ENCODE measurements around the gene GAPDH.
"Not testable (repeated sequence)": the region's sequence is repeated elsewhere in the genome, so short reads cannot be mapped to it uniquely, and the experiment has no call there.

The GAPDH gene

DNA sequence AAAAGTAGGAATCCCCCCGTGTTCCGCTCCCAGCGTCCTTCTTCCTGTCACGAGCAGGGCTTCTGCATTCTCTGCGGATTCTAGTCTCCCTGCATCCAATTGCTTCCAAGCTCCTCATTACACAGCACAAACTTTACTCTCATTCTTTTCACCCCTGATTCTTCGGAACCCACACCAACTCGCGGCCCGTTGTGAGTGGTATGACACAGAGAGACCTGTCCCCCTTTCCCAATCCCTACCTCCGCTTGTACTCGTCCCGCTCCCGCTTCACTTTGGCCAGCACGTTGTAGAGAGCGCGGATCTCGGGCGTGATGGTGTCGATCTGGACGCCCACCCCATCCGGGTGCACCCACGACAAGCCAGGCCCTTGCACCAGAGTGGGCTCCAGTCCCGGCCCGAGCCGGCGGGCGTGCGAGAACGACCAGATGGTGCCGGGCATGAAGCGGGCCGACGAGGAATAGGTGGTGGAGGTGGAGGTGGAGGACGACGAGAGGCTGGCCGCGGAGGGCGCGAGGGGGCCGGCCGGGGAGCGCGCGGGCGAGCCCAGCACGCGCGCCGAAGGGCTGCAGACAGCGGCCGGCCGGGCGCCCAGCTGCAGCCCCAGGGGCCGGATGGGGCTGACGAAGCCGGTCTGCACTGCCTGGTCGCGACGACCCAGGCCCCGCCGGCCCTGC is 20.8 kb downstream of the GAPDH start:
- DNase-seq (ENCODE audit: insufficient read length, low spot score): no peak
- no peak for TF ChIP-seq POLR2A (IDR thresholded peaks at IDR 0.05; ENCODE audit: low read depth, low read length)

DNA sequence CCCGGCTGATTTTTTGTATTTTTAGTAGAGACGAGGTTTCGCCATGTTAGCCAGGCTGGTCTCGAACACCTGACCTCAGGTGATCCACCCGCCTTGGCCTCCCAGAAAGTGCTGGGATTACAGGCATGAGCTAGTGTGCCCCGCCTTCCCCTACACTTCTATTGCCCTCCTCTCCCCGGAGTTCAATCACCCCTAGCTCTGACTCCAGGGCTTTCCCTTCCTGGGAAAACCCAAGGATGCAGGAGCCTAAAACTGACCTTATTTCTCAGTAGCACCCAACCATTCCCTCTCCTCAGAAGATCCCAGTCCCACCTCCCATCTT is 22.1 kb downstream of the GAPDH start:
- FAIRE-seq: not testable (repeated sequence)

More for the DNA sequence above, 20.8 kb downstream of the GAPDH start:
- no peak for FAIRE-seq

DNA sequence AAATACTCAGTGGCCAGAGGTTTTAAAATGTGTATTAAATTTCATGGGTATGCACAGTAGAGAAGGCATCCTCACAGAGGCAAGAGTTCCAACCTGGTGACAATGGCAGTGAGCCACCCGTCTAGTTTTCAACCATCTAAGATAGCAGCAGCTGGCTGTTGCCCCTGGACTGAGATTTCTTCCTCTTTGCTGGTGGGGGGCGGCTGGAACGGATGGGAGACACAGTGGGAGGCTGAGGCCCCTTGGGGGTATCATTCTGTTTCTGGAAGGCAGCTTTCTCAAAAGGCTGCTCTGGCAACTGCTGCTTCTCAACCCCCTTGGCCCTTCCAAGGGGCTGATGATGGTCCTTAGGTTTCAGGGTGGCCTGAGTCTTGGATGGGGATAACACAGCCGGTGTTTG is 22.5 kb downstream of the GAPDH start:
- DNase-seq (ENCODE audit: insufficient read length, low spot score) (no peak), FAIRE-seq (no peak)
- TF ChIP-seq POLR2A (IDR thresholded peaks at IDR 0.05; ENCODE audit: low read depth, low read length): no peak

More for the DNA sequence above, 22.1 kb downstream of the GAPDH start:
- not testable (repeated sequence) for DNase-seq (ENCODE audit: insufficient read length, low spot score)

DNA sequence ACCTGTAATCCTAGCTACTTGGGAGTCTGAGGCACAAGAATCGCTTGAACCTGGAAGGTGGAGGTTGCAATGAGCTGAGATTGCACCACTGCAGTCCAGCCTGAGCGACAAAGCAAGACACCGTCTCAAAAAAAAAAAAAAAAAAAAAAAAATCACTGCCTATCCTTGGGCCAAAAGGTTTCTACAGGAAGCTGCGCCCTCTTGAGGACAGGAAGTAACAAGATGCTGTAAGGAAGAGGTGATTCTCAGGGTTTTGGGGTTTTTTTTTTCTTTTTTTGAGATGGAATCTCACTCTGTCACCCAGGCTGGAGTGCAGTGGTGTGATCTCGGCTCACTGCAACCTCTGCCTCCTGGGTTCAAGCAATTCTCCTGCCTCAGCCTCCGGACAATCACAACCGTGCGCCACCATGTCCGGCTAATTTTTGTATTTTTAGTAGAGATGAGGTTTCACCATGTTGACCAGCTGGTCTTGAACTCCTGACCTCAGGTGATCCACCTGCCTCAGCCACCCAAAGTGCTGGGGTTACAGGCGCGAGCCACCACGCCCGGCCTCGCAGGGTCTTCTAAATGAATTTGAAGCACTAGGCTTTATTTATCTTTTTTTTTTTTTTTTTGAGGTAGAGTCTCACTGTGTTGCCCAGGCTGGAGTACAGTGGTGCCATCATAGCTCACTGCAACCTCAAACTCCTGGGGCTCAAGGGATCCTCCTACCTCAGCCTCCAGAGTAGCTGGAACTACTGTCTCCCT is 23.9 kb downstream of the GAPDH start:
- not testable (repeated sequence) for DNase-seq (ENCODE audit: insufficient read length, low spot score); FAIRE-seq

DNA sequence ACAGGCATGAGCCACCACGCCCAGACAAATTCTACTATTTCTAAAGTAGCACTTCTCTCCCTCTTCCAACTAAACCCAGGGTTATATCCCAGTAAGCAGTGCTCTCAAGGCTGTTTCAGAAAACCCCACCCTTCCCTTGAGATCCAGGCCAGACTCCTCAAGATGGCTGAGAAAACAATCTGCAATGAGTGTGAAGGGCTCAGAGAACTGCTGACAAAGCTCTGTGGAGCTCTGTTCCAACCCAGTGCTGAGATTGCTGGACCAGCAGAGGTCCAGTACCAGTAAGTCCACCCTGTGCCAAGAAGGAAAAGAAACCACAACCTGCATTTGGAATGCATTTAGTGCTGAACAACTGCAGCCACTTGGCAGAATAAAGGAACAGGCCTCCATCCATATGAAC is 25.2 kb downstream of the GAPDH start:
- FAIRE-seq (no peak), DNase-seq (ENCODE audit: insufficient read length, low spot score) (no peak)
- no peak for TF ChIP-seq POLR2A (IDR thresholded peaks at IDR 0.05; ENCODE audit: low read depth, low read length)

DNA sequence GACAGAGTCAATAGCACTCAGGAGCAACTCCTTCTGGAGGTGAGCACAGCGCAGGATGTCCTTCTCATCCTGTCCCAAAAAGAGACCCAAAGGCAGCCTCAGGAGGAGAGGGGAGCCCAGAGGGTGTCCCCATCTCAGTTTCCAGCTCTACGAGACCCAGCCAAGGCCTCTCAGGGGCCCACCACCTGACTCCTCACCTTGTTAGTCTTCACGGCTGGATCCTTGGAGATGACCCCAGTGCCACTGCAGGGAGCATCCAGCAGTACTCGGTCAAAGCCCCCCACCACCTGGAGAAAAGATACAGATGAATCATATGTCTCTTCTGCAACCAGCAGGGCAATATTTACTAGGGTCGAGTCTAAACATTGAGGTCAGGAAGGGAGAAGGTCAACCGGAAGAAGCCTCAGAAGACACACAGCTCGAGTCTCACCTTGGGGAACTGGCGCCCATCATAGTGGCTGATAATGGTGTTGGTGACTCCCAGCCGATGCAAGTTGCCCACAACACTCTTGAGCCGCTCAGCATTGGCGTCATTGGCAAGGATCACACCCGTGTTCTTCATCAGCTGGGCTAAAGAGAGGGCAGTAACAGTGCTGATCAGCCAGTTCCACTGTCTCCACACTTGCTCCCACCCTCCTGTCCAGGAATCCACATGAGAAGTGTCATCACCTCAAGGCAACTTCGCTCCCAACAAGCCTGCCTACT is 26.3 kb downstream of the GAPDH start:
- FAIRE-seq: no peak
- TF ChIP-seq POLR2A (IDR thresholded peaks at IDR 0.05; ENCODE audit: low read depth, low read length): no peak
- DNase-seq (ENCODE audit: insufficient read length, low spot score): no peak

DNA sequence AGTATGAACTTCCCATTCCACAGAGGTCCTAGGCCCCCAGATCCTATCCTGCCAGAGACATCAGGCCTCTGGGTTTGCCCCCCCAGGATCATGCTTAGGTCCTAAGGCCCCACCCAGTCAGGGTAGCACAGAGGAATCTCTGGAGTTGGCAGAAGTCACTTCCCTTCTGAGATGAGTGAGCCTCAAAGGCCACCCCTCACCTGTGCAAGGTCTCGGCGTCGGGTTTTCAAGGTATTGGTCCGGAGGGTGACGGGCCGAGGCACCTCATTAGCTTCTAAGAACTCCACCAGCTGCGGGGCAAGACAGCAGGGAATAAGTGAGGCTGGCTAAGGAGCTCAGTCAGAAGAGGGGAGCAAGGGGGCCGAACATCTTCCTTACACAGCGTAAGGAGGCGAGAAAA is 28.6 kb downstream of the GAPDH start:
- FAIRE-seq: no peak
- no peak for DNase-seq (ENCODE audit: insufficient read length, low spot score)
- no peak for TF ChIP-seq POLR2A (IDR thresholded peaks at IDR 0.05; ENCODE audit: low read depth, low read length)

DNA sequence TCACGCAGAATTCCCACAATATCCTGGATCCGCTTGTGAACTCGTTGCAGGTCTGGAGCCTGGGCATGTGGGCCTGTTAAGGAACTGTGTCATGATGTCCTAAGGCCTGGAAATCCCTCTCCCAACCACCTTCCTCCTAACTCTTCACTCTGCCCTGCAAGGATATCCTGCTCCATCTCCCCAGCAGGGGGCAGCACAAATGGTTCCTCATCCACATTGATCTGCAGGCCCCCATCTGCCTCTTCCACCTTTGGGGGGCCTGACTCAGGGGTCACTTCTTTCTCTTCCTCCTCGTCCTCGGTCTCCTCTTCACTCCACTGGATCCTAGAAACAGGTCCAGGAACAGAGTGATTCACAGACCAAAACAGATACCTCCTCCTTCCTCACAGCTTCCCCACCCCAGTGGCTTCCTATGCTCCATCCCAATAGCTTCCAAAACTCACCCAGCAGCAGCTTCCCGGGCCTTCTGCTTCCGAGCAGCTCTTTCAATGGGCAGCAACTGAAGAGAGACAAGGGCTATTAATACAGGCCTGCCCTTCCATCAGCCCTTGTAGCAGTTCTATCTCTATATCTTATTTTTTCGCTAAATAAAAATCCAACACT is 29.2 kb downstream of the GAPDH start:
- DNase-seq (ENCODE audit: insufficient read length, low spot score) (no peak), FAIRE-seq (no peak)
- no peak for TF ChIP-seq POLR2A (IDR thresholded peaks at IDR 0.05; ENCODE audit: low read depth, low read length)

DNA sequence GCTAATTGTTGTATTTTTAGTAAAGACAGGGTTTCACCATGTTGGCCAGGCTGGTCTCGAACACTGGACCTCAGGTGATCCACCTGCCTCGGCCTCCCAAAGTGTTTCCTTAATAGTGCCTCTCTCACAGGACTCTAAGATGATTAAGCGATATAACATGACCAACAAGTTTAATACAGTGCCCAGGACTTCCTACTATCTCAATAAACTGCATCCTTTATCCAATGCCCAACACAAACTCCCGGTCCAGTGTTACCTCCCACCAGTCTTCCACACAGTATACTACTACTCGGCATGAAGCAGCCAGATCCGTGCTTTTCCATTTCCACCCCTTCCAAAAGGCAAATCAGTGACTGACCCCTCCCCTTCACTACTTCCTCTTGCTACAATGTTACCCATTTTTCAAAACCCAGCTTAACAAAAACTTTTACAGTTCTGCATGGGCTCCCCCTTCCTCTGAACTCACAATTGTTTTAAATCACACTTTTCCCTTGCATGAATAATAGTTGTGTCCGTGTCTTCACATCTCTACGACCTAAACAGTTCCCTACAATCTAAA is 32.9 kb downstream of the GAPDH start:
- DNase-seq (ENCODE audit: insufficient read length, low spot score): no peak
- FAIRE-seq: no peak
- no peak for TF ChIP-seq POLR2A (IDR thresholded peaks at IDR 0.05; ENCODE audit: low read depth, low read length)

DNA sequence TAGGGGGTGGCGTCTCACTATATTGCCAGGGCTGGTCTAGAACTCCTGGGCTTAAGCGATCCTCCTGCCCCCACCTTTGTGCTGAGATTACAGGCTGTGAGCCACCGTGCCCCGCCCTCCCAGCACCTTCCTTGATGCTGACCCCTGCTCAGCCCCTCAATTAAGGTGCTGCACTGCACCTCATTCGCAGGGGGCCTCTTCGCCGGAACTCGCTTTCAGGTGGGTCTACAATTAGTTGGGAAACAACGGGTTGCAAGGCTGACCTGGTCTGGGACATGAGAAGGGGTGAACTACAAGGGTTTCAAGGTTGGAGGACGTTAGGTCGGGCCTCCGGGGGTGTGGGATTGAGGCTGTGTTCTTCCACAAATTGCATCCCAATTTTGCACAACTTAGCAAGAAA is 35.0 kb downstream of the GAPDH start:
- no peak for FAIRE-seq
- no peak for DNase-seq (ENCODE audit: insufficient read length, low spot score)
- TF ChIP-seq POLR2A (IDR thresholded peaks at IDR 0.05; ENCODE audit: low read depth, low read length): no peak

DNA sequence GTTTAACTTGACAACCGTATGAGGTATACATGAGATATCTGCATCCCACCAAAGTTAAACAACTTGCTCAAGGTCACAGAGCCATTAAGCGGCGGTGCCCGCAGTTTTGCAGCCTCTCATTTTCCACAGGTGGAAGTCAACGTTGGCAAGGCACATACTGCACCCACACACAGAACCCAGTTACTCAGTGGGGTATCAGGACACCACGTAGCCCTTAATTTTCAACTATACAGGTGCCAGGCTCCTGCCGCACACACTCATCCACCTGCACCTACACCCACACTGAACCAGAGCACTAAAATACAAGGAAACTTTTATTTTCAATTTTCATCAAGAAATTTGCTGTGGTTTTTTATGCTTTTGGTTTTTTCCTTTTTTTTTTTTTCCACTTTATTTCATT is 35.5 kb downstream of the GAPDH start:
- no peak for DNase-seq (ENCODE audit: insufficient read length, low spot score)
- TF ChIP-seq POLR2A (IDR thresholded peaks at IDR 0.05; ENCODE audit: low read depth, low read length): no peak
- no peak for FAIRE-seq

DNA sequence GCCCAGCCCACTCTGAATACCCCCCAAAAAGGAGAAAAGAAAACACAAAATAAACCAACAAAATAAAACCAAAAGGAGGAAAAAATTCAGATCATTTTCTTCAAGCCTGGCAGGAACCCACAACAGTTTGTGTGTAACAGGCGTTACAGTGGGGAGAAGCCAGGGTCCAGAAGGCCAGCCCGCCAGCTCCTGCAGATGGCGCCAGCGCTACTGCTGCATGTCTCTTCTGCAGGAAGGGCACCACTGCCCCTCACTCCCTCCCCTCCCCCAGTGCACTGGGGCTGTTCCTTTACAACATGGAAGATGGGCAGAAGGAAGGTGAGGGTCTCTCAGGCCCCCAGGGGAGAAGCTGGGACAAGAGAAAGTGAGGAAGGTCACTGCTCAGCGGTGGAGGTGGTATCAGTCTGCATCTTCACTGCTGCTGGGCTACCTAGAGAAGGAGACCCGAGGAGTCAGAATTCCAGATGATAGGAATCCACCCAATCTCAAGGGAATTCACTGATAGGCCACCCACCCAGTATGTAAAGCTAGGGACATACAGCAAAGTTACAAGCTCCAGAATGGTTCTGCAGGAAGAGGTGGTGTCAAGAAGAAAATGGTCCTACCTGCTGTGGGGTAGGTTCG is 36.1 kb downstream of the GAPDH start:
- FAIRE-seq (no peak), DNase-seq (ENCODE audit: insufficient read length, low spot score) (peak; percentile 52)
- no peak for TF ChIP-seq POLR2A (IDR thresholded peaks at IDR 0.05; ENCODE audit: low read depth, low read length)

DNA sequence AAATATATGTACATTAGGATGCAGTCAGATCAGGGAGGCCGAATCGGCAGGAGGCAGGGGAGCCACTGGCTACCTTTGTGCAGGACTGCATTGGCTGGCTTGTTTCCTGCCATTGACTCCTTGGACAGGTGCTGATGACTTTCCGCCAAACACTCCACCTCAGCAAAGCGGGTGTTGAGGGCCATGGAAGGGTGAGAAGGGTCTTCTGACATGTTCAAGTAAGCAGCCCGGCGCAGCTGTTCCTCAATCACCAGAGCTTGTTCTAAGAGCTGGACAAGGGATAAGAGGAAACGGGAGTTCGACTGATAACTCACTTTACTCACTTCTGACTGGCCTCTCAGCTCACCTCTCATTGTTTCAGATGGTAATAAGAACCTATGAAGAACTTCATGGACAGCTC is 38.7 kb downstream of the GAPDH start:
- TF ChIP-seq POLR2A (IDR thresholded peaks at IDR 0.05; ENCODE audit: low read depth, low read length): no peak
- FAIRE-seq (no peak), DNase-seq (ENCODE audit: insufficient read length, low spot score) (no peak)

All from H54 (cell line).